Measurements from ENCODE around the gene AURKAIP1.

- TF ChIP-seq HNF4G (IDR thresholded peaks at IDR 0.05) (no peak), CTCF (IDR thresholded peaks at IDR 0.05; ENCODE audit: low read depth, low read length, missing input control) (no peak), FOXA1 (IDR thresholded peaks at IDR 0.05) (no peak), GABPA (IDR thresholded peaks at IDR 0.05 in 1 of 2, conservative IDR thresholded peaks at IDR 0.05 in 1 of 2) (no peak), MAX (IDR thresholded peaks at IDR 0.05) (no peak), REST (IDR thresholded peaks at IDR 0.05) (no peak), ATF3 (IDR thresholded peaks at IDR 0.05) (no peak), RAD21 (IDR thresholded peaks at IDR 0.05) (no peak)
These were observed 34.8 kb downstream of the AURKAIP1 start for GRCh38 chr1:1340185-1340584.

Data from liver (tissue), 3 donors.